Endothelial cell of umbilical vein (primary cell): ENCODE measurements around the gene BNC2. TPM values are rescaled to one million over a fixed set of nuclear protein-coding genes. Genes with fewer than 3 reads are reported as not detected.

Source experiments
- BruUV-seq: library from RNA; stranded (reverse); fragments of 400-500 nt; replicated peaks from 2 replicates; lab custom pipeline; 2021; lab: Mats Ljungman, UMichigan
- CTCF ChIA-PET: fragments of 300-600, 350-600 bp; sonication (Branson Sonifier 250); formaldehyde crosslinking; loops from one replicate; lab custom pipeline; 2021; ENCODE audit warnings: antibody characterized with exemption, inconsistent platforms; lab: Charles Lee
- POLR2A ChIA-PET: fragments of 300-600, 350-600 bp; sonication (Branson Sonifier 250); formaldehyde crosslinking; loops from one replicate; lab custom pipeline; 2021; ENCODE audit warnings: antibody characterized with exemption, inconsistent platforms; lab: Charles Lee
- DNase-seq: peaks from one replicate; pipeline ENCODE4 v3.0.0-alpha.2; 2011; ENCODE audit warnings: low read depth, low spot score
- FAIRE-seq: peaks from 2 replicates; lab custom pipeline; 2011; peaks lifted over from hg19 to GRCh38; lab: Jason Lieb, UNC
- H2AFZ ChIP-seq: 2 replicates; pipeline ENCODE4 v1.6.0; 2012; ENCODE audit warnings: low read depth, low read length, control low read depth, inconsistent platforms
- H3K27ac ChIP-seq: 2 replicates; pipeline ENCODE4 v1.5.1; 2011; ENCODE audit warnings: low read depth, mild to moderate bottlenecking, control low read depth, low read length, moderate library complexity; ENCODE audit not compliant: insufficient read depth
- H3K27me3 ChIP-seq, 2 experiments: 2 replicates each; pipeline versions ENCODE4 v1.6.0 to v1.6.1; 2011; ENCODE audit warnings: low read length in 2 of 2, mixed read lengths in 1 of 2; ENCODE audit not compliant: control insufficient read depth in 2 of 2, insufficient read depth in 2 of 2
- H3K36me3 ChIP-seq, 2 experiments: 2 replicates in 1 of 2; 3 replicates in 1 of 2; pipeline ENCODE4 v1.5.1; 2011; ENCODE audit warnings: low read length in 2 of 2, mild to moderate bottlenecking in 1 of 2, moderate library complexity in 1 of 2; ENCODE audit not compliant: control insufficient read depth in 2 of 2, insufficient read depth in 2 of 2; ENCODE audit errors: extremely low read depth in 1 of 2
- H3K4me1 ChIP-seq: 3 replicates; pipeline ENCODE4 v1.5.1; 2011; ENCODE audit warnings: mild to moderate bottlenecking, low read length; ENCODE audit not compliant: control insufficient read depth, insufficient read depth; ENCODE audit errors: extremely low read depth
- H3K4me2 ChIP-seq: 2 replicates; pipeline ENCODE4 v1.6.1; 2011; ENCODE audit warnings: low read length, control low read depth, mixed read lengths; ENCODE audit not compliant: insufficient read depth
- H3K4me3 ChIP-seq, 3 experiments: fragments of 200-600 bp in 1 of 3; sonication (generic), shearing (Covaris generic) in 1 of 3; replicated peaks in 1 of 3; 2 replicates each; pipeline ENCODE4 v1.5.1; 2011 to 2016; ENCODE audit warnings: control low read depth in 3 of 3, low read length in 3 of 3, mild to moderate bottlenecking in 2 of 3, inconsistent platforms in 1 of 3, low read depth in 1 of 3, moderate library complexity in 1 of 3; ENCODE audit not compliant: insufficient read depth in 1 of 3
- H3K79me2 ChIP-seq: 2 replicates; pipeline ENCODE4 v1.6.0; 2012; ENCODE audit warnings: low read length, inconsistent platforms; ENCODE audit not compliant: control insufficient read depth, insufficient read depth
- H3K9ac ChIP-seq: replicated peaks from 2 replicates; pipeline ENCODE3; 2011; ENCODE audit warnings: low read length, control low read depth; ENCODE audit not compliant: insufficient read depth; ENCODE audit errors: extremely low read depth
- H3K9me1 ChIP-seq: replicated peaks from 3 replicates; pipeline ENCODE4 v1.6.0; 2011; ENCODE audit warnings: mild to moderate bottlenecking, low read length; ENCODE audit not compliant: control insufficient read depth, insufficient read depth; ENCODE audit errors: extremely low read depth
- H3K9me3 ChIP-seq: replicated peaks from 2 replicates; pipeline ENCODE4 v1.5.1; 2012; ENCODE audit warnings: low read length, inconsistent platforms; ENCODE audit not compliant: control insufficient read depth, insufficient read depth
- H4K20me1 ChIP-seq: replicated peaks from 2 replicates; pipeline ENCODE3; 2011; ENCODE audit warnings: mild to moderate bottlenecking, low read length; ENCODE audit not compliant: control insufficient read depth, insufficient read depth; ENCODE audit errors: extremely low read depth
- EZH2 ChIP-seq: IDR thresholded peaks from 2 replicates; pipeline ENCODE4 v1.6.1; 2012; ENCODE audit warnings: borderline replicate concordance, low read depth, mild to moderate bottlenecking, moderate library complexity, low read length, inconsistent platforms; ENCODE audit not compliant: severe bottlenecking
- FOS ChIP-seq: IDR thresholded peaks from 2 replicates; pipeline ENCODE4 v1.6.1; 2011; ENCODE audit warnings: mild to moderate bottlenecking, low read length, moderate library complexity, borderline replicate concordance; ENCODE audit not compliant: insufficient read depth
- GATA2 ChIP-seq: IDR thresholded peaks from 2 replicates; pipeline ENCODE4 v1.7.0; 2011; ENCODE audit warnings: low read depth, mild to moderate bottlenecking, moderate library complexity, mixed read lengths, low read length; ENCODE audit not compliant: insufficient read length, insufficient read depth
- JUN ChIP-seq: IDR thresholded peaks from 2 replicates; pipeline ENCODE4 v1.6.1; 2011; ENCODE audit warnings: borderline replicate concordance, low read depth; ENCODE audit not compliant: insufficient read length, insufficient read depth
- MYC ChIP-seq: IDR thresholded peaks from one replicate; pipeline ENCODE4 v1.6.1; 2011; ENCODE audit warnings: mild to moderate bottlenecking, low read depth, low read length
- POLR2A ChIP-seq: IDR thresholded peaks from 2 replicates; pipeline ENCODE4 v1.6.1; 2012; ENCODE audit warnings: low read depth, mild to moderate bottlenecking, control low read depth, low read length
- POLR2AphosphoS5 ChIP-seq: IDR thresholded peaks from 2 replicates; pipeline ENCODE4 v1.6.1; 2012; ENCODE audit warnings: low read depth, mild to moderate bottlenecking, control low read depth, low read length, moderate library complexity; ENCODE audit not compliant: insufficient read depth
- dilution Hi-C: fragments of 300-500 bp; cut with MboI; formaldehyde crosslinking; loops from one replicate; pipeline ENCODE4 v1.15.0; 2019; ENCODE audit warnings: low sequenced_read_pairs; ENCODE audit not compliant: extremely low pct_ligation_motif_present
- intact Hi-C: fragments of 100-400 bp; cut with micrococcal nuclease; formaldehyde crosslinking; loops from one replicate; pipeline ENCODE4 v1.10.0; 2022
- polyA plus RNA-seq, 4 experiments: library from polyadenylated mRNA; depleted of rRNA in 3 of 4; stranded (reverse) in 3 of 4; unstranded in 1 of 4; fragments of >200 nt; gene quantifications; 2 replicates each; pipeline versions ENCODE4 v1.2.1 to v1.2.3, GENCODE V29; 2011 to 2012; ENCODE audit warnings: missing spikeins in 1 of 4
- total RNA-seq: library from RNA; stranded (reverse); gene quantifications from 2 replicates; pipeline ENCODE4 v1.2.3, GENCODE V29; 2021
- TF ChIP-seq, protein P1 (sequence below): IDR thresholded peaks from 2 replicates; pipeline ENCODE4 v1.6.1; 2011; ENCODE audit not compliant: insufficient read depth, insufficient read length
- TF ChIP-seq, protein P2 (sequence below), 2 donors: IDR thresholded peaks; 1 replicate in 1 of 2; 2 replicates in 1 of 2; pipeline ENCODE4 v1.5.1; 2011; ENCODE audit warnings: low read length in 2 of 2, mild to moderate bottlenecking in 2 of 2, moderate library complexity in 2 of 2, control low read depth in 1 of 2, inconsistent platforms in 1 of 2, low read depth in 1 of 2; ENCODE audit not compliant: insufficient read depth in 1 of 2; ENCODE audit errors: extremely low read depth in 1 of 2

The BNC2 gene
- total and polyA plus RNA-seq, 2 donors (not counting 3 experiments of a cell fraction or from before 2014, with no cell fraction given) = 12.1 to 34.3 TPM

DNA sequence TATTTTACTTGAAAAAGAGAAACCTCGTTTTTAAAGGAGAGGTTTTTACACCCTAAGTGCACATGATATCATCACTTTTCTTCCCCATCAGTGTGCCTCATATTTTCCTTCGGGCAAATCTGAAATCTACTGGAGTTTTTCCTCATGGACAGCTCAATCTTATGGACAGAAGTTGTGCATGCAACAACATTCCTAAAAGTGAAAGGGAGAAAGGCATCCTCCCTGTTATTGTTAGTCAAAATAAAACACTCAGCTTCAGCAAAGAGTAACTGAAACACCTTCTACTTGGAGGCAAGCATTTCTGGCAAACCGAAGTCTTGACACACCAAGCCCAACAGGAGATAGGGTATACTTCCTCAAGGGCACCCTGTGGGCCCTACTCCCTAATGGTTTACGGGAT is 217.9 kb downstream of the BNC2 start:
- Histone ChIP-seq H3K4me1 (no peaks in the 10 kb centered on the region), H3K79me2 (peaks cover 3% of the 10 kb centered on the region), H3K4me2 (no peak overlapping the region), H3K4me3 (no peak overlapping the region), H3K27me3 (no peaks in the 10 kb centered on the region), H3K9ac (no peak overlapping the region), H3K36me3 (no peaks in the 10 kb centered on the region), H2AFZ (no peak overlapping the region), H4K20me1 (no peaks in the 10 kb centered on the region), H3K9me1 (no peaks in the 10 kb centered on the region), H3K27ac (no peak overlapping the region), H3K9me3 (no peaks in the 10 kb centered on the region)
- ChIA-PET CTCF (no interaction called here), POLR2A (no interaction called here)
- DNase-seq (no peak), FAIRE-seq (no peak)
- dilution Hi-C loops (no loop called here), intact Hi-C loops (no loop called here)
- BruUV-seq = no TSS peak
- TF ChIP-seq POLR2A (no peak), EZH2 (no peak), JUN (no peak), GATA2 (no peak), MYC (no peak), FOS (no peak), POLR2AphosphoS5 (no peak)
- TF ChIP-seq, protein P1, sequence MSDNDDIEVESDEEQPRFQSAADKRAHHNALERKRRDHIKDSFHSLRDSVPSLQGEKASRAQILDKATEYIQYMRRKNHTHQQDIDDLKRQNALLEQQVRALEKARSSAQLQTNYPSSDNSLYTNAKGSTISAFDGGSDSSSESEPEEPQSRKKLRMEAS = no peak
- TF ChIP-seq, protein P2, sequence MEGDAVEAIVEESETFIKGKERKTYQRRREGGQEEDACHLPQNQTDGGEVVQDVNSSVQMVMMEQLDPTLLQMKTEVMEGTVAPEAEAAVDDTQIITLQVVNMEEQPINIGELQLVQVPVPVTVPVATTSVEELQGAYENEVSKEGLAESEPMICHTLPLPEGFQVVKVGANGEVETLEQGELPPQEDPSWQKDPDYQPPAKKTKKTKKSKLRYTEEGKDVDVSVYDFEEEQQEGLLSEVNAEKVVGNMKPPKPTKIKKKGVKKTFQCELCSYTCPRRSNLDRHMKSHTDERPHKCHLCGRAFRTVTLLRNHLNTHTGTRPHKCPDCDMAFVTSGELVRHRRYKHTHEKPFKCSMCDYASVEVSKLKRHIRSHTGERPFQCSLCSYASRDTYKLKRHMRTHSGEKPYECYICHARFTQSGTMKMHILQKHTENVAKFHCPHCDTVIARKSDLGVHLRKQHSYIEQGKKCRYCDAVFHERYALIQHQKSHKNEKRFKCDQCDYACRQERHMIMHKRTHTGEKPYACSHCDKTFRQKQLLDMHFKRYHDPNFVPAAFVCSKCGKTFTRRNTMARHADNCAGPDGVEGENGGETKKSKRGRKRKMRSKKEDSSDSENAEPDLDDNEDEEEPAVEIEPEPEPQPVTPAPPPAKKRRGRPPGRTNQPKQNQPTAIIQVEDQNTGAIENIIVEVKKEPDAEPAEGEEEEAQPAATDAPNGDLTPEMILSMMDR (IDR thresholded peaks at IDR 0.05; ENCODE audit: extremely low read depth in 1 of 2, insufficient read depth in 1 of 2, low read depth in 1 of 2, low read length in 2 of 2) = no peak
